Mucosa of descending colon (tissue), 3 donors: ENCODE measurements around the gene PIK3CA. TPM values are rescaled to one million over a fixed set of nuclear protein-coding genes. Genes with fewer than 3 reads are reported as not detected.

Experiments used
- ATAC-seq: fragments of 200-7000 bp; cut with Tn5 transposase; one replicate; pipeline ENCODE4 v1.9.1; 2020; ENCODE audit warnings: mild to moderate bottlenecking, moderate library complexity
- DNase-seq, 3 donors: peaks; one replicate each; pipeline ENCODE4 v3.0.0-alpha.2; 2020
- H3K36me3 ChIP-seq: fragments of 200-600 bp; one replicate; pipeline ENCODE4 v1.8.0; 2021; ENCODE audit warnings: low read depth, mild to moderate bottlenecking
- H3K4me1 ChIP-seq: fragments of 200-600 bp; one replicate; pipeline ENCODE4 v1.8.0; 2021; ENCODE audit warnings: low read depth, mild to moderate bottlenecking
- H3K4me3 ChIP-seq: fragments of 200-600 bp; one replicate; pipeline ENCODE4 v1.8.0; 2021; ENCODE audit warnings: mild to moderate bottlenecking
- H3K9me3 ChIP-seq: fragments of 200-600 bp; one replicate; pipeline ENCODE4 v1.8.0; 2021; ENCODE audit warnings: mild to moderate bottlenecking
- CTCF ChIP-seq: fragments of 200-600 bp; IDR thresholded peaks from one replicate; pipeline ENCODE4 v1.8.0; 2022; ENCODE audit warnings: antibody characterized with exemption, mild to moderate bottlenecking
- intact Hi-C, 2 donors: fragments of 100-400 bp; cut with DNase I in 1 of 2; cut with micrococcal nuclease in 1 of 2; formaldehyde crosslinking; loops; one replicate each; pipeline versions ENCODE4 v1.11.0 to v1.11.1; 2022; cut with DNase I, micrococcal nuclease
- total RNA-seq, 3 donors: library from RNA; stranded (reverse); fragmentation: NEBNext Ultra II Directional in 2 of 3; extraction: Animal tissue kit (Norgen Biotek cat#: 25700) in 2 of 3; gene quantifications; one replicate each; pipeline versions ENCODE4 v1.2.1 to v1.2.4, GENCODE V29; 2021 to 2023
- donor health status: DM: no; HTN: no; CAD: no; lungs with moderate emphysema.
- donor health status: DM: no; HTN: no; CAD: no.
- donor health status: DM: no; HTN: yes; CAD: no.

PIK3CA gene
- total RNA-seq, 3 donors from 2014 or later = 16.5 to 30.6 (median 19.5) TPM

GRCh38 chr3:179149406-179149867 lies 1.3 kb downstream of the PIK3CA start:
- Histone ChIP-seq H3K4me3 (peak overlapping the region; percentile 85), H3K9me3 (no peaks in the 10 kb centered on the region), H3K36me3 (no peaks in the 10 kb centered on the region), H3K4me1 (peaks cover 11% of the 10 kb centered on the region)
- DNase-seq = peak in 1 of 3 donors; percentile 25
- ATAC-seq = no peak
- TF ChIP-seq CTCF = no peak
- intact Hi-C loops = loop anchor here in 1 of 2 donors (10.0 kb wide), 1 partner anchor 165 kb away; no protein-coding TSS in a partner anchor

GRCh38 chr3:179149951-179150350 lies 1.8 kb downstream of the PIK3CA start:
- no peak for DNase-seq
- Histone ChIP-seq H3K36me3 (no peaks in the 10 kb centered on the region), H3K4me3 (no peak overlapping the region), H3K9me3 (no peaks in the 10 kb centered on the region), H3K4me1 (peaks cover 11% of the 10 kb centered on the region)
- no peak for ATAC-seq
- TF ChIP-seq CTCF = no peak
- intact Hi-C loops = loop anchor here in 1 of 2 donors (10.0 kb wide), 1 partner anchor 165 kb away; no protein-coding TSS in a partner anchor

- intact Hi-C loops = no loop called here
- H3K4me1 ChIP-seq = peaks cover 11% of the 10 kb centered on the region
- TF ChIP-seq CTCF = no peak
- ATAC-seq (no peak), DNase-seq (no peak)
- H3K36me3 ChIP-seq = no peaks in the 10 kb centered on the region
- H3K9me3 ChIP-seq = no peaks in the 10 kb centered on the region
- H3K4me3 ChIP-seq = no peak overlapping the region
Observed at GRCh38 chr3:179150610-179151009, 2.5 kb downstream of the PIK3CA start.

- ATAC-seq (no peak), DNase-seq (no peak)
- Histone ChIP-seq H3K4me1 (peaks cover 11% of the 10 kb centered on the region), H3K36me3 (no peaks in the 10 kb centered on the region), H3K9me3 (no peaks in the 10 kb centered on the region), H3K4me3 (no peak overlapping the region)
- intact Hi-C loops = no loop called here
- no peak for TF ChIP-seq CTCF
Observed at GRCh38 chr3:179151474-179151873, 3.3 kb downstream of the PIK3CA start.

GRCh38 chr3:179156170-179156569 lies 8.0 kb downstream of the PIK3CA start:
- no peaks in the 10 kb centered on the region for H3K36me3 ChIP-seq
- ATAC-seq = no peak
- no peaks in the 10 kb centered on the region for H3K9me3 ChIP-seq
- intact Hi-C loops = no loop called here
- H3K4me1 ChIP-seq = no peaks in the 10 kb centered on the region
- no peak overlapping the region for H3K4me3 ChIP-seq
- no peak for DNase-seq
- no peak for TF ChIP-seq CTCF

GRCh38 chr3:179156775-179157174 lies 8.6 kb downstream of the PIK3CA start:
- intact Hi-C loops = no loop called here
- no peaks in the 10 kb centered on the region for H3K9me3 ChIP-seq
- no peaks in the 10 kb centered on the region for H3K4me1 ChIP-seq
- TF ChIP-seq CTCF = no peak
- no peak for DNase-seq
- ATAC-seq = no peak
- H3K36me3 ChIP-seq = no peaks in the 10 kb centered on the region
- H3K4me3 ChIP-seq = no peak overlapping the region
